Measurements from ENCODE around the gene MYO5B. TPM values are rescaled to one million over a fixed set of nuclear protein-coding genes. Genes with fewer than 3 reads are reported as not detected.

Gene MYO5B
- polyA plus RNA-seq, 2 donors: 35.3 to 38.5 TPM

DNA sequence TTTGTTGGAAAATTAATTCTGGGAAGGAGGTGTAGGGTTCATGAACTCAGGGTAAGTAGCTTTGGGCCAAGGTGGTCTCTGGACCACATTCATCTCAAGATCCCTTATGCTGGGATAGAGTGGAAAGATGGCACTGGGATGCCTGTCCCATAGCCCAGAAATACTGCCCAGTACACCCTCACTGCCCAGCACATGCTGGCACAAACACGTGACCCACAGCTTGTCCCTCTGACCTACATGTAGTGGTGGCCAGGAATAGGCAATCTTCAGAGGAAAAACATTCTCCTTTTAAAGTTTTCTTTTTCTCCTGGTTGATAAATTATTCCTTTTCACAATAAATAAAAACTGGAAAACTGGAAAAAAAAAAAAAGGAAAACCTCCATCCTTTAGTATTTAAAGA is 246.0 kb downstream of the MYO5B start:
- WGBS, 2 donors: 85 to 90% methylated on average over 1 of the region's 1 CpG
- Histone ChIP-seq H3K27me3 (ENCODE audit: control insufficient read depth in 1 of 2, insufficient read depth in 2 of 2, low read length in 2 of 2) (no peaks in the 10 kb centered on the region), H3K4me3 (ENCODE audit: low read depth in 1 of 2, low read length in 2 of 2) (no peak overlapping the region)

DNA sequence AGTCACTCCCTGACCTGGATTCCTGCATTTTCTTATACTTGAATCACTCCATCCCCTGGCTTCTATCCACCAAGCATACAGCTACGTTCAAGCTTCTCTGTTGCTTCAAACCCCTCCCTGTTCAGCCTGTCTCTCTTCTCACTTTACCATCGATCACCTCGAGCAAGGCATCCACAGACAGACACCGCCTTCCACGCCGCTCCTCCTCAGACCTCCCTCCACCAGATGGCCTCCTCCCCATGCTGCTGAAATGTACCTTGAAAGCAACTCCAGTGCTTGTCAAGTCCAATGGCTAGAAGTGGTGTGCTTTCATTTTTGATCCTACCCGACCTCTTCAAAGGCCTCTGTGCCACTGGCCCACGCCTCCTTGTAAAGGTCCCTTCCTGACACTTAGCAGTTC is 250.3 kb downstream of the MYO5B start:
- Histone ChIP-seq H3K4me3 (ENCODE audit: low read depth in 1 of 2, low read length in 2 of 2) (no peak overlapping the region), H3K4me1 (ENCODE audit: control insufficient read depth in 2 of 2, insufficient read depth in 2 of 2, low read length in 1 of 2) (no peaks in the 10 kb centered on the region), H3K27ac (ENCODE audit: low read depth in 2 of 2, low read length in 1 of 2) (no peak overlapping the region), H3K27me3 (ENCODE audit: control insufficient read depth in 1 of 2, insufficient read depth in 2 of 2, low read length in 2 of 2) (no peaks in the 10 kb centered on the region), H3K9me3 (ENCODE audit: control insufficient read depth in 2 of 2, insufficient read depth in 1 of 2, low read depth in 1 of 2, low read length in 1 of 2) (no peaks in the 10 kb centered on the region), H3K36me3 (ENCODE audit: control insufficient read depth in 2 of 2, insufficient read depth in 2 of 2, low read length in 1 of 2) (no peaks in the 10 kb centered on the region)
- WGBS, 2 donors: 57 to 67% methylated on average over 8 of the region's 8 CpGs

More for the DNA sequence above, 246.0 kb downstream of the MYO5B start:
- no peak overlapping the region for H3K27ac ChIP-seq (ENCODE audit: low read depth in 2 of 2, low read length in 1 of 2)
- H3K9me3 ChIP-seq (ENCODE audit: control insufficient read depth in 2 of 2, insufficient read depth in 1 of 2, low read depth in 1 of 2, low read length in 1 of 2): no peaks in the 10 kb centered on the region
- no peaks in the 10 kb centered on the region for H3K4me1 ChIP-seq (ENCODE audit: control insufficient read depth in 2 of 2, insufficient read depth in 2 of 2, low read length in 1 of 2)
- peaks cover 0 to 4% of the 10 kb centered on the region in 2 donors for H3K36me3 ChIP-seq (ENCODE audit: control insufficient read depth in 2 of 2, insufficient read depth in 2 of 2, low read length in 1 of 2)

DNA sequence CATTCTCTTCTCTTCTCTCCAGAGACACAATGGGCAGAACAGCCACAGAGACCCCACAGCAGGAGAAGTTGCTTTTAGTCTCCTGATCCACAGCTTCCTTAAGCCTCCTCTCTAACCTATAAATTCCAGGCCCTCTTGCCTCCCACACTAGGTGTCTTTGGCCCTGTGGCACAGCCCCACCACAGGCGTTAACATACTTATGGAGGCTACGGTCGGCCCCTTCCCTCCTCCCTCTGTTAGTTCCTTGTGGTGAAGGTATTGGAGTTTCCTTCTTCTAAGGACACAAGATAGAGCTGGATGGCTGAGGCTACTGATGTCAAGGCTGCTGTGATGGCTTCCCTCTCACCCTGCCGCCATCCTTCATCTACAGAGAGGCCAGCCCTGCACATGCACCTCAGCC is 258.1 kb downstream of the MYO5B start:
- WGBS, 2 donors: 81 to 90% methylated on average over 4 of the region's 4 CpGs
- H3K36me3 ChIP-seq (ENCODE audit: control insufficient read depth in 2 of 2, insufficient read depth in 2 of 2, low read length in 1 of 2): peaks cover 0 to 6% of the 10 kb centered on the region in 2 donors
- no peaks in the 10 kb centered on the region for H3K27me3 ChIP-seq (ENCODE audit: control insufficient read depth in 1 of 2, insufficient read depth in 2 of 2, low read length in 2 of 2)

DNA sequence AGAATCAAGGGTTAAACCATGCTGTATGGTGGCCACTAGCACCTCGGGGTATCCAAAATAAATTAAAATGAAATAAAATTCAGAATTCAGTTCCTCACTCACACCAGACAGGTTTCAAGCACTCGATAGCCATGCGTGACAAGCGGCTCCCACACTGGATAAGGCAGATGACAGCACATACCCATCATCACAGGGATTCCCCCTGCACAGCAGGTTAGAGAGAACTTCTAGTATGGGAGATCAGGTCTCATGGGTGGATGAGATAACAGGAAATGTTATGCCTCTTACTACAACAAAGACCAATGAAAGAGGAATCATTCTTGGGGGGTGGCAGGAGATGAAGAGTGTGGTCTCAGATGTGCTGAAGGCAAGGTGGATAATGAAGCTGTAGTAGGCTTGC is 259.7 kb downstream of the MYO5B start:
- WGBS, 2 donors: 71 to 80% methylated on average over 4 of the region's 4 CpGs
- peaks cover 0 to 9% of the 10 kb centered on the region in 2 donors for H3K36me3 ChIP-seq (ENCODE audit: control insufficient read depth in 2 of 2, insufficient read depth in 2 of 2, low read length in 1 of 2)
- no peaks in the 10 kb centered on the region for H3K27me3 ChIP-seq (ENCODE audit: control insufficient read depth in 1 of 2, insufficient read depth in 2 of 2, low read length in 2 of 2)

More for the DNA sequence above, 258.1 kb downstream of the MYO5B start:
- Histone ChIP-seq H3K4me3 (ENCODE audit: low read depth in 1 of 2, low read length in 2 of 2) (no peak overlapping the region), H3K9me3 (ENCODE audit: control insufficient read depth in 2 of 2, insufficient read depth in 1 of 2, low read depth in 1 of 2, low read length in 1 of 2) (no peaks in the 10 kb centered on the region), H3K27ac (ENCODE audit: low read depth in 2 of 2, low read length in 1 of 2) (no peak overlapping the region), H3K4me1 (ENCODE audit: control insufficient read depth in 2 of 2, insufficient read depth in 2 of 2, low read length in 1 of 2) (no peaks in the 10 kb centered on the region)

DNA sequence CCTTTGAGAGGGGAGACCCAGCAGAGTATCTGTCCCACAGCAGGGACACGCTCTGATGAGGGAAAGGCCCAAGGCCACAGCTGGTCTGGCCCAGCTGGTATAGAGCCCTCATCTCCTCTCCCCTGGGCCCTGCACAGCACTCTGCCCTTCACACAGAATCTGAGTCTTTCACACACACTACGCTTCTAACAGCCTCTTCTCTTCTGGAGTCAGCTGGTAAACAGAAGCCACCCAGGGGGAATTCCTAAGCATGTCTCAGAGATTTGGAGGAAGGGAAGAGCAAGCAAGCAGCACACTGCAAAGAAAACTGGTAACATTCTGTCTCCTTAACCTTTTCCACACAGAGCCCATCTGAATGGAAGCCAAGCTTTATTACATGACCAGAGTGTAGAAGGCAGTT is 260.5 kb downstream of the MYO5B start:
- Histone ChIP-seq H3K4me3 (ENCODE audit: low read depth in 1 of 2, low read length in 2 of 2) (no peak overlapping the region), H3K4me1 (ENCODE audit: control insufficient read depth in 2 of 2, insufficient read depth in 2 of 2, low read length in 1 of 2) (no peaks in the 10 kb centered on the region), H3K36me3 (ENCODE audit: control insufficient read depth in 2 of 2, insufficient read depth in 2 of 2, low read length in 1 of 2) (peaks cover 0 to 9% of the 10 kb centered on the region in 2 donors), H3K9me3 (ENCODE audit: control insufficient read depth in 2 of 2, insufficient read depth in 1 of 2, low read depth in 1 of 2, low read length in 1 of 2) (no peaks in the 10 kb centered on the region), H3K27me3 (ENCODE audit: control insufficient read depth in 1 of 2, insufficient read depth in 2 of 2, low read length in 2 of 2) (no peaks in the 10 kb centered on the region), H3K27ac (ENCODE audit: low read depth in 2 of 2, low read length in 1 of 2) (no peak overlapping the region)
- WGBS, 2 donors: 90 to 91% methylated on average over 2 of the region's 2 CpGs

More for the DNA sequence above, 259.7 kb downstream of the MYO5B start:
- Histone ChIP-seq H3K27ac (ENCODE audit: low read depth in 2 of 2, low read length in 1 of 2) (no peak overlapping the region), H3K4me1 (ENCODE audit: control insufficient read depth in 2 of 2, insufficient read depth in 2 of 2, low read length in 1 of 2) (no peaks in the 10 kb centered on the region), H3K4me3 (ENCODE audit: low read depth in 1 of 2, low read length in 2 of 2) (no peak overlapping the region), H3K9me3 (ENCODE audit: control insufficient read depth in 2 of 2, insufficient read depth in 1 of 2, low read depth in 1 of 2, low read length in 1 of 2) (no peaks in the 10 kb centered on the region)

DNA sequence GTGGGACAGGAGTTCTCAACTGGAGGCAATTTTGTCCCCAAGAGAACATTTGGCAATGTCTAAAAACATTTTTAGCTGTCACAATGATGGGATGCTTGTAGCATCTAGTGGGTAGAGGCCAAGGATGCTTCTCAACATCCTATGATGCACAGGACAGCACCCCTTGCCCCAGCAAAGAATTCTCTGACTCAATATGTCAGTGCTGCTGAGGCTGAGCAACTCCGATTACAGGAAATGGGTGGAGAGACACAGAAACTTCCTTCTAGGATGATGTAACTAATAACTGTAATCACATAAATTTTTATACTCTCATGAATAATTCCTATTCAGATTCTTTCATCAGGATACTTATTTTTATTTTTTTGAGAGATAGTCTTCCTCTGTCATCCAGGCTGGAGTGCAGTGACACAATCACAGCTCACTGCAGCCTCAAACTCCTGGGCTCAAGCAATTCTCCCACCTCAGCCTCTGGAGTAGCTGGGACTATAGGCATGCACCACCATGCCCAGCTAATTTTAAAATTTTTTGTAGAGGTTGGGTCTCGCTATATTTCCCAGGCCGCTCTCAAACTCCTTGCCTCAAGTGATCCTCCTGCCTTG is 261.3 kb downstream of the MYO5B start:
- Histone ChIP-seq H3K27me3 (ENCODE audit: control insufficient read depth in 1 of 2, insufficient read depth in 2 of 2, low read length in 2 of 2) (no peaks in the 10 kb centered on the region), H3K36me3 (ENCODE audit: control insufficient read depth in 2 of 2, insufficient read depth in 2 of 2, low read length in 1 of 2) (peaks cover 0 to 9% of the 10 kb centered on the region in 2 donors), H3K9me3 (ENCODE audit: control insufficient read depth in 2 of 2, insufficient read depth in 1 of 2, low read depth in 1 of 2, low read length in 1 of 2) (no peaks in the 10 kb centered on the region), H3K4me3 (ENCODE audit: low read depth in 1 of 2, low read length in 2 of 2) (no peak overlapping the region), H3K27ac (ENCODE audit: low read depth in 2 of 2, low read length in 1 of 2) (no peak overlapping the region), H3K4me1 (ENCODE audit: control insufficient read depth in 2 of 2, insufficient read depth in 2 of 2, low read length in 1 of 2) (no peaks in the 10 kb centered on the region)
- 80 to 91% methylated on average over 3 of the region's 3 CpGs for WGBS, 2 donors

DNA sequence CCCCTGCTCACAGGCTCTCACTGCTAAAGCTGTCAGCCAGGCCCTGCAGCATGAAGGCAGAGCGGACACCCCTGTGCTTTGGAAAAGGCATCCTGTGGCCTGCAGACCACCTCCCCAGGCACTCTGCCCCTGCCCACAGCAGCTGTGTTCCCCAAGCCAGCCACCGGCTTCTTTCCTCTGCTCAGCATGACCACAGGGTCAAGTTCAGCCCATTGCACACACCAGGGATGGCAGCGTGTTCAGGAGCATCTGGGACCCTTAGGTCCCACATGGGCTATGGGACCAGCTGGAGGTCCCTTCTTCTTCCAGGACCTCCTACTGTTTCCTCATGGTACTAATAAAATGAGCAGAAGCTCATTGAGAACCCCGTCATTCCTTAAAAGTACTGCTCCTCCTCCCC is 263.2 kb downstream of the MYO5B start:
- no peak overlapping the region for H3K27ac ChIP-seq (ENCODE audit: low read depth in 2 of 2, low read length in 1 of 2)
- peaks cover 0 to 9% of the 10 kb centered on the region in 2 donors for H3K36me3 ChIP-seq (ENCODE audit: control insufficient read depth in 2 of 2, insufficient read depth in 2 of 2, low read length in 1 of 2)
- no peak overlapping the region for H3K4me3 ChIP-seq (ENCODE audit: low read depth in 1 of 2, low read length in 2 of 2)
- H3K4me1 ChIP-seq (ENCODE audit: control insufficient read depth in 2 of 2, insufficient read depth in 2 of 2, low read length in 1 of 2): no peaks in the 10 kb centered on the region
- no peaks in the 10 kb centered on the region for H3K27me3 ChIP-seq (ENCODE audit: control insufficient read depth in 1 of 2, insufficient read depth in 2 of 2, low read length in 2 of 2)
- 86 to 89% methylated on average over 4 of the region's 4 CpGs for WGBS, 2 donors
- no peaks in the 10 kb centered on the region for H3K9me3 ChIP-seq (ENCODE audit: control insufficient read depth in 2 of 2, insufficient read depth in 1 of 2, low read depth in 1 of 2, low read length in 1 of 2)

DNA sequence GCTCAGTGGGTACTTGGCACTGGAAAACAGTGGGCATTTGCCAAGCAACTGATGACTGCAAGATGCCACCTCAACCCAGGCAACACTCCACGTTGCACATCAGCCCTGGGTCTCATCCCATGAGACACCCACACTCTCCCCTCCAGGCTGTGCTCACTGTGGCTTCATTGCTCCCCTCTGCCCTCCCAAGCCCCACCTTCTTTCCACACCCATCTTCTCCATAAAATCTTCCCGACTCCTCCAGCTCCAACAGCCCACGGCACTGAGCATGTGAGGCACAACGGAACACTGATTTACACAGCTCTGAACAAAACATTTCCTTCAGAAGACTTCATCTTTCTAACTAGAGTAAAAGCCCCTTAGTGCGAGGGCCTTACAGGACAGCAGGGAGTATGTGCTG is 263.8 kb downstream of the MYO5B start:
- H3K4me1 ChIP-seq (ENCODE audit: control insufficient read depth in 2 of 2, insufficient read depth in 2 of 2, low read length in 1 of 2): no peaks in the 10 kb centered on the region
- H3K27ac ChIP-seq (ENCODE audit: low read depth in 2 of 2, low read length in 1 of 2): no peak overlapping the region
- H3K27me3 ChIP-seq (ENCODE audit: control insufficient read depth in 1 of 2, insufficient read depth in 2 of 2, low read length in 2 of 2): no peaks in the 10 kb centered on the region
- H3K9me3 ChIP-seq (ENCODE audit: control insufficient read depth in 2 of 2, insufficient read depth in 1 of 2, low read depth in 1 of 2, low read length in 1 of 2): no peaks in the 10 kb centered on the region
- 70% methylated on average over 5 of the region's 5 CpGs for WGBS, 2 donors
- H3K4me3 ChIP-seq (ENCODE audit: low read depth in 1 of 2, low read length in 2 of 2): no peak overlapping the region
- peaks cover 0 to 12% of the 10 kb centered on the region in 2 donors for H3K36me3 ChIP-seq (ENCODE audit: control insufficient read depth in 2 of 2, insufficient read depth in 2 of 2, low read length in 1 of 2)

DNA sequence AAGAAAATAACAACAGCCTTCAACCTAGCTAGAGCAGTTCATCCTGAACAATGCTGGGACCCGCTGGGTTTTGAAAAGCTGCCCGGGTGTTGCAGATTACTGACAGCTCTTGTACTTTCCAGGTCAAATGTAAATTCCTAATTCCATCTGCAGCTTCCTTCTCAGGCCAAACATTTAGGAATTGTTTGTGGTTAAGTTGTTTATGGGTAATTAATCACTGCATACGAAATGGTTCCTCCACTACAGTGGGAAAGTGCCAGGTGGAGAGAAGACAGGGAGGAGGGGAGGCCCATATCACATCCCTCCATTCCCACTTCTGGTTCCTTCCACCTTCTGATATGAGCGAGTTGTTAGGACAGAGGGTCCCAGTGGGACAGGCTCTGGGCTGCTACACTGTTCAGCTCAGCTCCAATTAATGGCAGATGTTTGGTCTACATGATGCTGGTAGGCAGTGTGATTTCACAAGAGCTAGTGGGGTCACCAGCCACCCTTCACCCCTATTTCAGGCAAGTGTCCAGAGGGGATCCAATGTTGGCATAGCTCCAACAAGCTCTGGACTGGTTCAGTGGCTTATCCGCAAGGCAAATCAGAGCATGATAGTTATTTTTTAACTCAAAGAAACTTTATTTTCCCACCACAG is 268.7 kb downstream of the MYO5B start:
- no peaks in the 10 kb centered on the region for H3K4me1 ChIP-seq (ENCODE audit: control insufficient read depth in 2 of 2, insufficient read depth in 2 of 2, low read length in 1 of 2)
- H3K27me3 ChIP-seq (ENCODE audit: control insufficient read depth in 1 of 2, insufficient read depth in 2 of 2, low read length in 2 of 2): no peaks in the 10 kb centered on the region
- no peak overlapping the region for H3K27ac ChIP-seq (ENCODE audit: low read depth in 2 of 2, low read length in 1 of 2)
- H3K9me3 ChIP-seq (ENCODE audit: control insufficient read depth in 2 of 2, insufficient read depth in 1 of 2, low read depth in 1 of 2, low read length in 1 of 2): no peaks in the 10 kb centered on the region
- peaks cover 0 to 7% of the 10 kb centered on the region in 2 donors for H3K36me3 ChIP-seq (ENCODE audit: control insufficient read depth in 2 of 2, insufficient read depth in 2 of 2, low read length in 1 of 2)
- 70% methylated on average over 5 of the region's 5 CpGs for WGBS, 2 donors
- no peak overlapping the region for H3K4me3 ChIP-seq (ENCODE audit: low read depth in 1 of 2, low read length in 2 of 2)
